PC-9 (cell line): Measurements from ENCODE around the gene CAPN7. TPM values are rescaled to one million over a fixed set of nuclear protein-coding genes. Genes with fewer than 3 reads are reported as not detected.

Experiments used
- BruUV-seq: library from RNA; stranded (reverse); fragments of 400-500 nt; replicated peaks from 2 replicates; lab custom pipeline; 2021; lab: Mats Ljungman, UMichigan
- CTCF ChIA-PET: fragments of 300-600 bp; sonication (Branson Sonifier 250); formaldehyde crosslinking; loops from one replicate; lab custom pipeline; 2022; ENCODE audit warnings: antibody characterized with exemption; lab: Charles Lee
- POLR2A ChIA-PET: fragments of 300-600 bp; sonication (Branson Sonifier 250); formaldehyde crosslinking; loops from one replicate; lab custom pipeline; 2022; ENCODE audit warnings: antibody characterized with exemption; ENCODE audit not compliant: unreplicated experiment; lab: Charles Lee
- DNase-seq, 2 experiments: peaks; one replicate each; pipeline versions ENCODE4 v3.0.0 to v3.0.0-alpha.2; 2015 to 2022; ENCODE audit warnings: mixed read lengths in 1 of 2
- H2AFZ ChIP-seq: fragments of 200-600 bp; sonication (generic); 2 replicates; pipeline ENCODE4 v1.8.1; 2017; ENCODE audit warnings: antibody characterized with exemption
- H3F3A ChIP-seq: fragments of 200-600 bp; sonication (generic); 2 replicates; pipeline ENCODE4 v1.8.1; 2017; ENCODE audit warnings: antibody characterized with exemption, mild to moderate bottlenecking, low read depth; ENCODE audit not compliant: insufficient read depth
- H3K27ac ChIP-seq: fragments of 200-600 bp; sonication (generic); 2 replicates; pipeline ENCODE4 v1.6.1; 2016; ENCODE audit warnings: mixed run types
- H3K27me3 ChIP-seq: fragments of 200-600 bp; sonication (generic); 2 replicates; pipeline ENCODE4 v1.6.1; 2016; ENCODE audit warnings: low read depth, mixed run types; ENCODE audit not compliant: insufficient read depth
- H3K36me3 ChIP-seq: fragments of 200-600 bp; sonication (generic); 2 replicates; pipeline ENCODE4 v1.6.1; 2016; ENCODE audit warnings: low read depth, mixed run types
- H3K4me1 ChIP-seq: fragments of 200-600 bp; sonication (generic); replicated peaks from 2 replicates; pipeline ENCODE4 v1.6.1; 2016; ENCODE audit warnings: mixed run types; ENCODE audit not compliant: insufficient read depth
- H3K4me2 ChIP-seq: fragments of 200-600 bp; sonication (generic); 2 replicates; pipeline ENCODE4 v1.6.1; 2017; ENCODE audit warnings: mixed run types
- H3K4me3 ChIP-seq: fragments of 200-600 bp; sonication (generic); 2 replicates; pipeline ENCODE4 v1.6.1; 2016; ENCODE audit warnings: mixed run types
- H3K79me2 ChIP-seq: fragments of 200-600 bp; sonication (generic); 2 replicates; pipeline ENCODE4 v1.6.1; 2017; ENCODE audit warnings: low read depth, mixed run types
- H3K9me2 ChIP-seq: fragments of 200-600 bp; sonication (generic); 2 replicates; pipeline ENCODE4 v1.8.1; 2017; ENCODE audit warnings: mild to moderate bottlenecking; ENCODE audit not compliant: insufficient read depth
- H3K9me3 ChIP-seq: fragments of 200-600 bp; sonication (generic); 2 replicates; pipeline ENCODE4 v1.8.1; 2016; ENCODE audit warnings: low read depth; ENCODE audit not compliant: insufficient read depth
- H4K20me1 ChIP-seq: fragments of 200-600 bp; sonication (generic); 2 replicates; pipeline ENCODE4 v1.8.1; 2017; ENCODE audit not compliant: insufficient read depth
- EZH2 ChIP-seq: fragments of 200-600 bp; sonication (generic); IDR thresholded peaks from 2 replicates; pipeline ENCODE4 v1.8.0; 2017; ENCODE audit warnings: antibody characterized with exemption, low read depth
- intact Hi-C: fragments of 100-400 bp; cut with micrococcal nuclease; formaldehyde crosslinking; loops from one replicate; pipeline ENCODE4 v1.10.0; 2022; ENCODE audit not compliant: unreplicated experiment
- total RNA-seq: library from RNA; stranded (reverse); gene quantifications from 2 replicates; pipeline ENCODE4 v1.2.3, GENCODE V29; 2021
- TF ChIP-seq, protein P1 (sequence below): fragments of 200-600 bp; sonication (generic); conservative IDR thresholded peaks from 2 replicates; pipeline ENCODE4 v1.6.1; 2017; ENCODE audit warnings: mixed run types, antibody characterized with exemption, mild to moderate bottlenecking, moderate library complexity

CAPN7 gene
- total RNA-seq, 1 experiment from 2014 or later = 28.5 TPM

DNA sequence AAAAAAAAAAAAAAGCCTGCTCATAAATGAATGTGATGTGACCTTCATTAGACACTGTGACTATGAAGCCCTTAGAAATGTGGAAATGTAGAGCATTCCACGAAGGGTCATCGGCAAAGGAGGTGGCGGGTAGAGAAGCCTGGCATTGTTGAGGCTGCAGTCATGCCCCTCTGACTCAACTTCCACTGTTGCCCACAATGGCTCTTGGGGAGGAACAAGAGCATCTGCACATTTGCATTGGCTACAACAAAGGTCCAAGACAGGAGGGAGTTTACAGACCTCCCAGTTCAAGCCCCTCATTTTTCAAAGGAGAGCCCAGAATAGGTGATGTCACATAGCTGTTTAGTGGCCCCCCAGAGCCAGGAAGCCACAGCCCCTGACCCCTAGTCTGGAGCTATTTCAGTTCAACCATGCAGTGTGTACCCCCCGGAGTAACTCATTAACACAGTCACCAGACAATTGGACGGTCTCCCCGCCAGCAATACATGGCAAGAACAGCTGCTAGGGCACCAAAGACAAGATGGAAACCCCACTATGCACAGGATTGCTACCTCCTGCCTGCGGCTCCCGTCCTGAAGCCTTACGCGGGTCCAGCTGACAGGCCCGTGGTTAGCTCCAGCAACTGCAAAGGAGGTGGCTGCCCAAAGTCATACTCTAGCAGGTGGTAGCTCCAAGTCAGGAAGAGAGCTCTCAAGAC, 70.1 kb downstream of the CAPN7 start:
- intact Hi-C loops = no loop called here
- Histone ChIP-seq H3K4me3 (no peak overlapping the region), H4K20me1 (no peaks in the 10 kb centered on the region), H3K9me3 (no peaks in the 10 kb centered on the region), H3K79me2 (0 out of 2 replicates have a peak, but pooled peaks cover 5% of the 10 kb centered on the region), H3K4me1 (no peaks in the 10 kb centered on the region; the same call in 1 of the 2 replicates), H3K4me2 (no peak overlapping the region), H3K36me3 (no peaks in the 10 kb centered on the region), H3F3A (no peaks in the 10 kb centered on the region), H2AFZ (no peak overlapping the region), H3K27me3 (no peaks in the 10 kb centered on the region), H3K27ac (no peak overlapping the region), H3K9me2 (no peaks in the 10 kb centered on the region)
- CTCF ChIA-PET = no interaction called here
- BruUV-seq = no TSS peak
- TF ChIP-seq, protein P1, sequence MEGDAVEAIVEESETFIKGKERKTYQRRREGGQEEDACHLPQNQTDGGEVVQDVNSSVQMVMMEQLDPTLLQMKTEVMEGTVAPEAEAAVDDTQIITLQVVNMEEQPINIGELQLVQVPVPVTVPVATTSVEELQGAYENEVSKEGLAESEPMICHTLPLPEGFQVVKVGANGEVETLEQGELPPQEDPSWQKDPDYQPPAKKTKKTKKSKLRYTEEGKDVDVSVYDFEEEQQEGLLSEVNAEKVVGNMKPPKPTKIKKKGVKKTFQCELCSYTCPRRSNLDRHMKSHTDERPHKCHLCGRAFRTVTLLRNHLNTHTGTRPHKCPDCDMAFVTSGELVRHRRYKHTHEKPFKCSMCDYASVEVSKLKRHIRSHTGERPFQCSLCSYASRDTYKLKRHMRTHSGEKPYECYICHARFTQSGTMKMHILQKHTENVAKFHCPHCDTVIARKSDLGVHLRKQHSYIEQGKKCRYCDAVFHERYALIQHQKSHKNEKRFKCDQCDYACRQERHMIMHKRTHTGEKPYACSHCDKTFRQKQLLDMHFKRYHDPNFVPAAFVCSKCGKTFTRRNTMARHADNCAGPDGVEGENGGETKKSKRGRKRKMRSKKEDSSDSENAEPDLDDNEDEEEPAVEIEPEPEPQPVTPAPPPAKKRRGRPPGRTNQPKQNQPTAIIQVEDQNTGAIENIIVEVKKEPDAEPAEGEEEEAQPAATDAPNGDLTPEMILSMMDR = no peak
- no peak for TF ChIP-seq EZH2
- DNase-seq = no peak
- POLR2A ChIA-PET = interaction anchor here (0.6 kb wide), 1 partner anchor 49 kb away, joined by 4 read pairs; no protein-coding TSS in a partner anchor

DNA sequence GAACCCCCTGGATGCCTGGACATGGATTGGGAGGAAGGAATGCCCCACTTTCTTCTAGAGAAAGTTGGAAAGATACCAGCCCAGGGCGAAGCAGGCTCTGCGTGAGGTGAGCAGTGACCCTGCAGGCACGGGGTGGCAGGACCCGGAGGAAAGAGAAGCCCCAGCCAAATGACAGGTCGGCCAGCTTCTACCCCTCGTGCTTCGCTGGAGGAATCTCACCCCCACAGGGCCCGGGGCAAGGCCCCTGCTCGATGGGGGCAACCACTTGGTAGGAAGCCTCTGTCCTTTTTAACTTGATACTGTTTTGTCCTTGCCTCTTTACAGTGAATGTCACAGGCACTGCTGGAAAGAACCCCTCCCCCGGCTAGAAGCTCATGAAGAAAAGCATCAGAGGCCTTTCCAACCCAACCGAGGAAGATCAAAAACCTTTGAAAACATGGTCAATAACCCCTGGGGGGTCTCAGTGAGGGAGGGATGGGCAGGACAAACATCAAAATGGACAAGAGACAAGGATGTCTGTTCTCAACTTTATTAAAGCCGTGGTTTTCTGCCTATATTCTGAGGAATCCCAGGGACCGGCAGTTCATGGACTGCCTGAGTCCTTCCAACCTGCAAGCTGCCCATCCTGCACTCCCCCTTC, 71.9 kb downstream of the CAPN7 start:
- Histone ChIP-seq H3K4me2 (no peak overlapping the region), H3K9me2 (no peaks in the 10 kb centered on the region), H3K27ac (no peak overlapping the region), H3F3A (no peaks in the 10 kb centered on the region), H3K4me1 (no peaks in the 10 kb centered on the region; the same call in 1 of the 2 replicates), H3K36me3 (no peaks in the 10 kb centered on the region), H3K27me3 (no peaks in the 10 kb centered on the region), H3K9me3 (no peaks in the 10 kb centered on the region), H3K79me2 (peaks cover 15% of the 10 kb centered on the region; the same call in 1 of the 2 replicates), H2AFZ (no peak overlapping the region), H4K20me1 (no peaks in the 10 kb centered on the region), H3K4me3 (no peak overlapping the region)
- ChIA-PET CTCF (no interaction called here), POLR2A (no interaction called here)
- no TSS peak for BruUV-seq
- intact Hi-C loops = no loop called here
- DNase-seq = no peak
- TF ChIP-seq, protein P1 = no peak
- TF ChIP-seq EZH2 = no peak

DNA sequence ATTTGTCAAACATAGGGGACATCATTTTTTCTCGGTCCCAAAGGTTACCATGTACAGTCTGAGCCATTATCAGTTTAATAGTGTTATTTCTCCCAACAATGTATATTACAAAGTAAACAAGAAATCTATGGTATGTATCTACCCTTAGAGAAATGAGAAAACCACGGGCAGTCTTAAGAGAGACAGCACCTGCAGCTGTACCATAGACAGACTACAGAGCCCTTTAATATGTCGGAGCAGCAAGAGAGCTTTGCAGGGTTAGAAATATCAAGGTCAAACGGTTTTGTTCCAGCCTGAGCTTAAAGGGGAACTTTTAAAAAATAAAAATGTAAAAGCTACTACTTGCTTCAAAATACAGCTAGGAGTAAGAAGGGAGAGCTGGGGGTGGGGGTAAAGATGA, 73.2 kb downstream of the CAPN7 start:
- Histone ChIP-seq H3K4me1 (no peaks in the 10 kb centered on the region), H4K20me1 (no peaks in the 10 kb centered on the region), H3K36me3 (no peaks in the 10 kb centered on the region), H3K4me2 (no peak overlapping the region), H3K9me3 (no peaks in the 10 kb centered on the region), H3K79me2 (peaks cover 15% of the 10 kb centered on the region; the same call in 1 of the 2 replicates), H3F3A (no peaks in the 10 kb centered on the region), H3K27me3 (no peaks in the 10 kb centered on the region), H3K4me3 (no peak overlapping the region), H3K9me2 (no peaks in the 10 kb centered on the region), H3K27ac (no peak overlapping the region), H2AFZ (no peak overlapping the region)
- ChIA-PET POLR2A (no interaction called here), CTCF (no interaction called here)
- intact Hi-C loops = no loop called here
- no TSS peak for BruUV-seq
- TF ChIP-seq EZH2 = no peak
- TF ChIP-seq, protein P1 = no peak
- no peak for DNase-seq
